IPS DF 4.7 (cell line): ENCODE data around the gene YBEY.
"Not testable (repeated sequence)": the region's sequence is repeated elsewhere in the genome, so short reads cannot be mapped to it uniquely, and the experiment has no call there.

Source experiments
- DNase-seq: peaks from one replicate; pipeline ENCODE4 v3.0.0-alpha.2; 2013; ENCODE audit warnings: low spot score; ENCODE audit errors: extremely low read depth

Gene YBEY

GRCh38 chr21:46301759-46302158, 15.6 kb downstream of the YBEY start:
- DNase-seq: no peak

- no peak for DNase-seq
Measured at GRCh38 chr21:46304437-46304836, 18.3 kb downstream of the YBEY start.

- no peak for DNase-seq
Measured at GRCh38 chr21:46304955-46305354, 18.8 kb downstream of the YBEY start.

- no peak for DNase-seq
Measured at GRCh38 chr21:46307625-46308024, 21.5 kb downstream of the YBEY start.

- no peak for DNase-seq
Measured at GRCh38 chr21:46308431-46308830, 22.3 kb downstream of the YBEY start.

GRCh38 chr21:46310260-46310659, 24.1 kb downstream of the YBEY start:
- not testable (repeated sequence) for DNase-seq

GRCh38 chr21:46311568-46311967, 25.4 kb downstream of the YBEY start:
- DNase-seq: no peak

- DNase-seq: no peak
Measured at GRCh38 chr21:46312949-46313348, 26.8 kb downstream of the YBEY start.

- DNase-seq: no peak
Measured at GRCh38 chr21:46314441-46315020, 28.4 kb downstream of the YBEY start.

GRCh38 chr21:46316708-46317324, 30.7 kb downstream of the YBEY start:
- DNase-seq: no peak

- DNase-seq: no peak
Measured at GRCh38 chr21:46317710-46318463, 31.7 kb downstream of the YBEY start.

GRCh38 chr21:46318464-46318845, 32.3 kb downstream of the YBEY start:
- no peak for DNase-seq

GRCh38 chr21:46319186-46319585, 33.0 kb downstream of the YBEY start:
- DNase-seq: no peak

GRCh38 chr21:46320331-46320801, 34.2 kb downstream of the YBEY start:
- no peak for DNase-seq

- no peak for DNase-seq
Measured at GRCh38 chr21:46322351-46323226, 36.4 kb downstream of the YBEY start.

- no peak for DNase-seq
Measured at GRCh38 chr21:46323227-46323709, 37.1 kb downstream of the YBEY start.

- peak; percentile 87 for DNase-seq
Measured at GRCh38 chr21:46323710-46324389, 37.7 kb downstream of the YBEY start, which contains the start of the genes C21orf58 and PCNT. C21orf58 (minus strand) TSS chr21:46323870; CDS start chr21:46322738, 1,132 bp downstream. PCNT (plus strand) TSS chr21:46324156; CDS start chr21:46324229, 73 bp downstream.

GRCh38 chr21:46324390-46325072, 38.4 kb downstream of the YBEY start:
- DNase-seq: no peak

- DNase-seq: no peak
Measured at GRCh38 chr21:46325073-46325912, 39.2 kb downstream of the YBEY start.
